Left hindlimb (tissue), 1 donor: ENCODE measurements around the gene FAM221A.
"Not testable (repeated sequence)": the region's sequence is repeated elsewhere in the genome, so short reads cannot be mapped to it uniquely, and the experiment has no call there.

Experiments
- DNase-seq: peaks from one replicate; pipeline ENCODE4 v3.0.0-alpha.2; 2018

The FAM221A gene

GRCh38 chr7:23709081-23709750, 29.2 kb downstream of the FAM221A start:
- DNase-seq = no peak

DNA sequence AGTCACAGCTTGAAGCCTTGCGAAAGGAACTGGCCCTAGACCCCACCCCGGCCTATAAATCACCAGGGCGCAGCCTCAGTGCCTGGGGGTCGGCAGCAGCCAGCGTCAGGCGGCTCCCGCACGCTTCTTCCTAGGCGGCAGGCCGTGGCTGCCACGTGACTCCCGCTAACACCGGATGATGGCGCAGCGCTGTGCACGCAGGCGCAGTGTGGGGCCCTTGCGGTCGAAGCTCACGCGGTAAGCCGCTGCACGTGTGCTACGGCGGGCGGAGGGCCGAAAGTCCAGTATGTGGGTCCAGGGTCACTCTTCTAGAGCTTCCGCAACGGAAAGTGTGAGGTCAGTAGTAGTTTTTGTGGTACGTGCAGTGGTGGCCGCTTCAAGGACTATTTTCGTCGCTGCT, 30.0 kb downstream of the FAM221A start, which contains the start of gene STK31:
Gene STK31 (plus strand): TSS at position 220 of the 400 bp plus-strand sequence. CDS start 67 bp downstream, at position 287.
- no peak for DNase-seq

DNA sequence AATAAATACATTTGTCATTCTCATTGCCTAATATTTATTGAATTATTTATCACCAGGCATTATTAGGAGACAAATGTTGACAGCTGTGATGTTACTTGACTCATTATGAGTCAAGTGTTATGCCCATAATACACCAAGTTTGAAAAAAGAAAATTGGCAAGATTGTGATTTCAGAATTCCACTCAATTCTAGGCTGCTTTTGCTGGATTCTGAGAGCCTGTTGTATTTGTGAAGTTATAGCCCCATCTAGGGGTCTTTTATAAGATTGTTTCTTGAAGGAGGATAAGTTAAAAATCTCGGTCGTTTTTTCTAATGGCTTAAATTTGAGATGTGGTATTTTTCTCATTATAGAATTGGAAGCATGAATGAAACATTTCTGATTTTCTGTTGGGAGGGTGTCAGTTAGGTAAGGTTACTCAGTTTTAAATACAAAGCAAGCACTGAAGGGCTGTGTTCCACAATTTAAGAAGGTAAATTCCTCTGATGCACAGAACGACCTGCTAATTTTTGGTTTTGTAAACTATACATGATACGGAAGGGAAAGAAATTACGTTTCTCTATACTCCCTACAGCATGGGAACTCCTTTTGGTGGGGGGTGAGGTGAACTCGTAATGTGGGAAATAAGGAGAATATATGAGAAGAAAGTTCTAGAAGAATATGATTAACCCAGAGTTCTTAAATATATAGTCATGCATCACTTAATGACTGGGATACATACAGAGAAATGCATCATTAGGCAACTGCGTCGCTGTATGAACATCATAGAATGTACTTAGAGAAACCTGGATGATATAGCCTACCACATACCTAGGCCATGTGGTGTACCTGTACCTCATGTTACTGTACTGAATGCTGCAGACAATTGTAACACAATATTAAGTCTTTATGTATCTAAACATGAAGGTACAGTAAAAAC, 32.6 kb downstream of the FAM221A start:
- DNase-seq = no peak

DNA sequence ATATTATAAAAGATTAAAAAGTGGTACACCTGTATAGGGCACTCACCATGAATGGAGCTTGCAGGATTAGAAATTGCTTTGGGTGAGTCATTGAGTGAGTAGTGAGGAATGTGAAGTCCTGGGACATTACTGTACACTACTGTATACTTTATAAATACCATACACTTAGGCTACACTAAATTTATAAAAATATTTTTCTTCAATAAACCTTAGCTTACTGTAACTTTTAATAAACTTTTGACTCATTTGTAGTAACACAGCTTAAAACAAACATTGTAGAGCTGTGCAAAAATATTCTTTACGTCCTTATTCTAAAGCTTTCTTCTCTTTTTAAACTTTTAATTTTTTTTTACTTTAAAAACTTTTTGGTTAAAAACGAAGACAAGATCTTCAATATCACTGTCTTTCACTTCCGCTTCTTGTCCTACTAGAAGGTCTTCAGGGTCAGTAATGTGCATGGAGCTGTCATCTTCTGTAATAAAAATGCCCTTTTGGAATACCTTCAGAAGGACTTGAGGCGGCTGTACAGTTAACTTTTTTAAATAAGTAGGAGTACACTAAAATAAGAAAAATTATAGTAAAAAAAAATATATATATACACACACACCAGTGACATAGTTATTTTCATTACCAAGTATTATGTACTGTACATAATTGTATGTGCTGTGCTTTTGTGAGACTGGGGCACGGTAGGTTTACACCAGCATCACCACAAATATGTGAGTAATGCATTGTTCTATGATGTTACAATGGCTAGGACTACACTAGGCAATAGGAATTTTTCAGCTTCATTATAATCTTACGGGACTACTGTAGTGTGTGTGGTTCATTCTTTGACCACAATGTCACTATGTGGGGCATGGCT, 33.5 kb downstream of the FAM221A start:
- no peak for DNase-seq

DNA sequence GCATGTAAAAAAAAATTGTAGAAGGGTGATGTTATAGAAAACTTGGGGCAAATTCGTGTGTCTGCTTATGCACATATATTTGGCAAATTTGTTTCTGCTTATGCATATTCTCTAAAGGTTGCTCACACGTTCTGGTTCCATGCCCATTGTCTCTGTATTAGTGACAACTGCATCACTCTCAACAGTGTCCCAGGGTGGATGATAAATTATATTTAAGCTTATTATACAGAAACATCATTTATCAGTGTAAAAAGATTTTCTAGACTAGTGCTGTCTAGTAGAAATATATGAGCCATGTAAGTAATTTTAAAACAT, 34.1 kb downstream of the FAM221A start:
- no peak for DNase-seq

GRCh38 chr7:23714579-23714978, 34.6 kb downstream of the FAM221A start:
- no peak for DNase-seq

DNA sequence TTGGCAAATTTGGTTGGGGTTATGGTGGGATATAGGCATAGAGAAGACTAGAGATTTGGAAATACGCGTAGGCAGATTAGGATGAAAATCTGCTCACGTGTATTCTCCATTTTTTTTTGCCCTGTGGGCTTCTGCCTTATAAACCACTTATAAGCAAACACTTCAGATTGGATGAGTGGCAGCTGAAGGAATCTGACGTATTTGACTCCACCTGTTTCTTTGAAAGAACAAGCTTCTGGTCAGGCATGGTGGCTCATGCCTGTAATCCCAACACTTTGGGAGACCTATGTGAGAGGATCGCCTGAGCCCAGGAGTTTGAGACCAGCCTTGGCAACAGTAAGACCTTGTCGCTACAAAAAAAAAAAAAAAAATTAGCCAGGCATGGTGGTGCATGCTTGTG, 35.1 kb downstream of the FAM221A start:
- DNase-seq = no peak

- no peak for DNase-seq
Measured at GRCh38 chr7:23717788-23718187, 37.8 kb downstream of the FAM221A start.

DNA sequence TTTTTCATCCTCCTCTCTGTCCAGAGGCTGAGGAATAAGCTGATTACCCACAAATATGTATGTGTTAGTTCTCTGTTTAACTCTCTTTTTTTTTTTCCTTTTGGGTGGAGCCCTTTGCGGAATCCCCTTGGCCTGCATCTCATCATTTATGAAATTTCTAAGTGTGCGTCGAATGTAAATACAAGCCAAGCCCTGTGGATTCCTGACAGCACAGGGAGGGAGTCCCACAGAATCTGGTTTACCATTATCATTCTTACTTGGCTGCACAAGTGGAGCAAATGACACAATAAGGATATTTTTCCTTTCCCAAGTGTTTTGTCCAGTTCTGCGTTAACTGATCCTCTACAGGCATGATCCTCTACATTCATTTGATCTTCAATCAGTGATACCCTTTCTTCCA, 41.5 kb downstream of the FAM221A start:
- DNase-seq = no peak

- DNase-seq = not testable (repeated sequence)
Measured at GRCh38 chr7:23722587-23723216, 42.7 kb downstream of the FAM221A start.

- DNase-seq = not testable (repeated sequence)
Measured at GRCh38 chr7:23724113-23724512, 44.1 kb downstream of the FAM221A start.

DNA sequence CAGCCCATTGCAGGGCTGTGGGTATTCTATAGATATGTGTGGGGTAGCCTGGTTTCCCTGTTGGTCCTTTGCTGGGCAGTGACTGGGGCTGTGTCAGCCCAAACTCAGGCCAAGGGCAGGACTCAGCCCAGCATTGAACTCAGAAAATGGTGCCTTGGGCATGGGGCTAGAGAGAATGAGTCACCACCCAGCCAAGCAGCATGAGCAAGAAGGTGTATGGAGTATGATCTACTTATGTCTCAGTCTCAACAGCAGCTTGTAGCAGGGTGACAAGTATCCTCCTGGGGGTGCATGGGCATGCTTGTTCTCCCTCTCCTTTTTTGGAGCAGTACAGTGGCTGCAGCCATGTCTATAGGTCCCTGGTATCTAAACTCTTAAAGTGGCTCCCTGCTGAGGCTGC, 62.1 kb downstream of the FAM221A start:
- DNase-seq = no peak

DNA sequence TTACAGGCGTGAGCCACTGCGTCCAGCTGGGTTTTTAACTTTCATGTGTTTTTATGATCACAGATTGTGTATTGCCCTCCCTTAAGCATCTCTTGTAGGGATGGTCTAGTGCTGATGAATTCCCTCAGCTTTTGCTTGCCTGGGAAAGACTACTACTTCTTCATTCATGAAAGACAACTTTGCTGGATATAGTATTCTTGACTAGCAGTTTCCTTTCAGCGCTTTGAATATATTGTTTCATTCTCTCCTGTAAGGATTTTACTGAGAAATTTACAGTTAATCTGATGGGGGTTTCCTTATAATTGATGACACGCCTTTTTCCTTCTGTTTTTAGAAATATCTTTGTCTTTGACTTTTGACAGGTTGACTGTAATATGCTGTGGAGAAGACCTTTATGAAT, 63.2 kb downstream of the FAM221A start:
- DNase-seq = no peak

- no peak for DNase-seq
Measured at GRCh38 chr7:23746629-23747028, 66.6 kb downstream of the FAM221A start.

GRCh38 chr7:23751852-23752251, 71.9 kb downstream of the FAM221A start:
- no peak for DNase-seq
